Activated CD4-positive, CD25-positive, alpha-beta regulatory T cell (primary cell): ENCODE data around the gene TOMM6.
"Not testable (repeated sequence)": the region's sequence is repeated elsewhere in the genome, so short reads cannot be mapped to it uniquely, and the experiment has no call there.

Experiments used
- DNase-seq, 4 experiments: peaks; one replicate each; lab custom pipeline; 2025; lab: John Stamatoyannopoulos, UW

Gene TOMM6

DNA sequence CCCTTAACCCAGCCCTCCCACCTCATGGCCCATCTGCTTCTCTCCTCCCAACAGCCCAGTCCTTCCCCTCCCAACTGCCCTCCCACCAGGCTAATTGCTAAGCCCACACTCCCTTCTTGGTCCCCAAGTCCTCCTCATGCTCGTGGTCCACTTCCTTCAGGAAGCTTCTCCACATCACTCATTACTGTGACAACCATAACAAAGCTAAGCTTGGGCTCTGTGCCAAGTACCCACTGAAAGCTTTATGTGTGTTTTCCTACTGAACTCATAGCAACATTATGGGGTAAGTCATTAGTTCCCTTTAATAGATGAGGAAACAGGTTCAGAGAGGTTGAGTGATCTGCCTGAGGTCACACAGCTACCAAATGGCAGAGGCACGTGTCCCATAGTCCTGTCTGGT lies 24.0 kb upstream of the TOMM6 start:
- DNase-seq = no peak

DNA sequence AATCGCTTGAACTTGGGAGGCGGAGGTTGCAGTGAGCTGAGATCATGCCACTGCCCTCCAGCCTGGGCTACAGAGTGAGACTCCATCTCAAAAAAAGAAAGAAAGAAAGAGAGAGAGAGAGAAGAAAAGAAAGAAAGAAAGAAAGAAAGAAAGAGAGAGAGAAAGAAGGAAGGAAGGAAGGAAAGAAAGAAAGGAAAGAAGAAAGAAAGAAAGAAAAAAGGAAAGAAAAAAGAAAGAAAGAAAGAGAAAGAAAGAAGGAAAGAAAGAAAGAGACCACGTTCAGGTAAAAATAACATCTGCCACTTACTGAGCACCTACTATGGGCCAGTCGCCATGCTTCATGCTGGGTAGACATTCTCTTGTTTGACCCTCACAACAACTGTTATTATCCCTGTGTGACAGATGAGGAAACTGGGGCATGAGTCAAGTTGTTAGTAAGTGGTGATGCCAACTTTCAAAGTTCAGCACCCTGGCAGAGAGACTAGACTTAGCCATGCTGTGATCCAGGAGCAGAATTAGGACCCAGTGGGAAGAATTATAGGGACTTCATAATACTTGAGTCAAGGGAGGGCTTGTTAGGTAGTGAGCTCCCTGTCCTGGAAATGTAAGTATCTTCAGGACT lies 21.3 kb upstream of the TOMM6 start:
- not testable (repeated sequence) for DNase-seq

DNA sequence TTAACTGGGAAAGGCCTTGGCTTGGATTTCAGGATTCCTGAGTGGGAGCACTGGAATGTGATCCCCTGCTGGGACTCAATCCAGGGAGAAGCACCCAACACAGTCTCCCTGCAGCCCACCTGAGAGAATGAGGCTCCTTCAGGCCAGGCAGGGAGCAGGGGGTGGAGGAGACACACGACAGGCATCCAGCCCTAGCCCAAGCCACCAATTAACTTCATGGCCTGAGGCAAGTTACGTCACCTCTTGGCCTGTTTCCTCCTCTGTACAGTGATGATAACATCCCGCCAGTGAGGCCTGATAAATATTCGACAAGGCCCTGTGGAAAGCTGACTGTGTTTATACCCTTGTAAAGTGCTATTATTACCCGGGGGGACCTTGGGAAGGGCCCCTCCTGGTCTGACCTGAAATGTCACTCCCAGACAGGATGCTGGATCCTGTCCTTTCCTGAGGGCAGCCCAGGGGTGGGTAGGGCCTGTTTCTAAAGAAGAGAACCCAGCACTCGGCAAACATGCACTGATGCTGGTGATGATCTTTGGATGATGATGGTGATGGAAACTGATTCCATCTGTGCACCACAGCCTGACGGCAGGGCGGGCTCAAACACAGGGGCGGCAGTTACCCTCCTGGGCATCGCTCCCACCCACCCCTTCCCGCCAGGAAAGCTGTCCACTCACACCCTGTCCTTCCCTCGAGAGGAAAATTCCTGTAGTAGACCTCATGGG lies 20.2 kb upstream of the TOMM6 start:
- DNase-seq = no peak

DNA sequence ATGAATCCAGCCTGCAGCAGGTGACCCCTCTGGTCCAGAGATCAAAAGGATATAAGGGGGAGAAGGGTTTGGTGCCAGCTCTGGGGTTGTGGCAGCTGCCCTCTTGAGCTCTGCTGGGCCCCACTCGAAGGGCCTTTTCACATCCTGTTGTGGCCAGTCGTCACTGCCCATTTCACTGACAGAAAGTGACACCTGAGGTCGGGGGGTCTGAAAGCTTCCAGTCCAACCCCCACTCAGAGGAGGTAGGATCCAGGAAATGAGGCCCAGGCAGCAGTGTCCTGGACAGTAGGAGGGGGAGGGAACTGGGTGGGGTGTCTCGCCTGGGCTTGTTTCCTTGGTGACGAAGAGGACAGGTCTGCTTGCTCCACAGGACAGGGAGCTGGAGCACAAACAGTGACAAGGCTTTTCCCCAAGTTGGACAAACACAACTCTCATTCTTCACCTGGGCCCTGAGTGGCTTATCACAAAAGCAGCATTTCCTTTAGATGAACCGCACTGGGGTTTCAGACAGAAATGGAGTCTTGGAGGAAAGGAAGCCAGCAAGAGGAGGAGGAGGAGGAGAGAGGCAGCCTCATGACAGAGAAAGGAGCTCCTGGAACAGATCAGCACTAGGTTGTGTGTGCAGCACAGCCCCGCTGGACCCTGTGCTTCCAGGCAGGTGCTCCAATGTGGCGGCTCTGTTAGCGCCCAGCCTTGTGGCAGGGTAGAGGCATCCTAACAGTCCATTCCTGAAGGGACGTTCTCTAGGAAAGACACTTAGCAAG lies 18.8 kb upstream of the TOMM6 start:
- DNase-seq = no peak

DNA sequence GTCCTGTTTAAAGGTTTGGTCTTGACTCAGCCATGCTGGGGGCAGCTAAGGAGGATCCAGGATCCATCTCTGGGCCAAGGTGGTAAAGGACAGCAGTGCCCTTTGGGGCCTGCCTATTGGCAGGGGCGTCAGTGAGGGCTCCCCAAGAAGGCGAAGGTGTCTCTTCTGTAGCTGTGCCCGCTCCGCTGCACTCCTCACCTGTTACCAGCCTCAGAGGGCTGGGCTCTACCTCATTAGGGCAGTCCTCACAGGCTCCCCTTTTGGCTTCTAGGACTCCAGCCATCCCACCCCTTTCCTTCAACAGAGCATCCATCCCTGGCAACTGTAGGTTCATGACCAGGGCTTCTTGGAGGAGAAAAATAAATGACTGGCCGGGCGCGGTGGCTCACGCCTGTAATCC lies 18.1 kb upstream of the TOMM6 start:
- no peak for DNase-seq

DNA sequence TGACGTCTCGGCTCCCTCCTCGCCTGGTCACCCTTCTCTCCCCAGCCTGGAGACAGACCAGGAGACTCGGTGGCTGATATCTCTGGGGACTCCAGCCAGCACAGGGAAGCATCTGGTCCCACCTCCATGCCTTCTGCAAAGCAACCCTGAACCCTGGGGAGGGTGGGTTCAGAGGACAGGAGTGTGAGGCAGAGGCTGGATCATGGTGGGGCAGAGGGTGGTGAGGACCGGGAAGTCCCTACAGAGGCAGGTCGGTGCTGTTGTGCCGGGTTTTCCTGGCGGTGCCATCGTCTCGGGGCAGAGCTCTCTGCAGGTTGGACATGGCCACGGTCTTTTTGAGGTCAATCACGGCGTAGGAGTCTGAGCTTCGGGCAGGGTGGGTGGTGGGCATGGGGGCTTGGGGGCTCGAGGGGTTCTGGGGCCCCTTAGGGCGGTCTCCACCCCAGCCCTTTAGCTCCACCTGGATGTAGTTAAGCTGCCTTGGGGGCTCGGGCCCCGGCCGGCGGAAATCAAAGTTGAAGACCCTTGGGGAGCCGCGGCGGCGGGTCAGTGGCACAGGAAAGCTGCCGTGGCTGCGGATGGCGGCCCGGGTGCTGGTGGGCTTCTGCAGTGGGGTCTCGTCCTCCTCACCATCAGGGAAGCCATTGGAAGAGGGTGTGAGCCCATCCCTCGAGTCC lies 17.0 kb upstream of the TOMM6 start:
- DNase-seq = no peak

DNA sequence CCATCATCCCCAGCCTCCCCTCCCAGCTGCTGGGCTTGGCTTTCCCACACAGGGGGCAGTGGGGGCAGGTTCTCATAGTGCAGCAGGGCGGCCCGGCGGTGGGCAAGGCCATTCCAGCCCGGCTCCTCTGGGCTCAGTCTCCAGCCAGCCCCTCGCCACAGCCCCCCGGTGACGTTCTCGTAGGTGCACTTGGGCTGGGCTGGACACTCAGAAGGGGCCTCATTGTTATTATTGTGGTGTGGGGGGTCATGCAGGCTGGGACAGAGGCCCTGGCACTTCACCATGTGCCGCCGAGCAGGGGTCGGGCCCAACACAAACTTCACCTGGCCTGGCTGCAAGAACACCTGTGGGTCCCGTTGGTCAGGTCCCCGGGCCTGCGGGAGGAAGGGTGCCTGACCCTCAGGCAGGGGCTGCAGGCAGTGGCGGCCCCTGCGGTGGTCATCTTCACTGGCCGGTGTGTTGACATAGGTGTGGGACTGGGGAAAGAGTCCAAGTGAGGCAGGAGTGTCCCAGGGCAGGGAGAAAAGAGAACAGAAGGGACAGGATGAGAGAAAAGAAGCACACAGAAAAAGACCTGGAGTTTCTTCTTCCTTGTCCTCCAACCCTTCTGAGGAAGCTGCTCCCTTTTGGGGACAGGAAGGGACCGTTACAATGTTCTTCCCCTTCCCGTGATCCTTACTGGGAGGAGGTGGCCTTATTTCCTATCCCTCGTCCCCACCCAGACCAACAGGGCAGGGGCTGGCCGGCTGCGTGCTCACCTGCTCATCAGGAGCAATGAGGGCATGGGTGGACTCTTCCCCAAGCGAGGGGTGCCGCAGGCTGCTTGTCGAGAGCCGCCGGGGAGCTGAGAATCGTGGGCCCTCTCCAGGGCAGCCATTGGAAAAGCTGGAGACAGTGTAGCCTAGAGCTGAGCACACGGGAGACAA lies 16.2 kb upstream of the TOMM6 start:
- no peak for DNase-seq

DNA sequence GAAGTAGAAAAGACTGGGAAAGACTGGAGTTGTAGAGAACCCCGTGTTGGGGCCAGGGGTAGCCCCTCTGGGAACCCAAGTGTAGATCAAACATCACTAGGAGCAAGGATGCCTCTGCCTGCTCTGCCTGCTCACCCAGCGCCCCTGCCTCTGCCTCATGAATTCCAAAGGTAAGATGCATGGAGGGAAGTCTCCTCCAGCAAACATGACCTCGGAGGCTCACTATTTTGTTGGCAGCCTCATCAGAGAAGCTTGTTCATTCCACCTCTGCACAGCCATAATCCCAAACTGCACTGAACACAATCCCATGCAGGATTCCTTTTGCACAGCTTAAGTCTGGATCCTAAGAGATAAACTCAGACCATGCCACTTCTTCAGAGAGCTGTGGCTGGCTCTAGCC lies 12.7 kb upstream of the TOMM6 start:
- no peak for DNase-seq

DNA sequence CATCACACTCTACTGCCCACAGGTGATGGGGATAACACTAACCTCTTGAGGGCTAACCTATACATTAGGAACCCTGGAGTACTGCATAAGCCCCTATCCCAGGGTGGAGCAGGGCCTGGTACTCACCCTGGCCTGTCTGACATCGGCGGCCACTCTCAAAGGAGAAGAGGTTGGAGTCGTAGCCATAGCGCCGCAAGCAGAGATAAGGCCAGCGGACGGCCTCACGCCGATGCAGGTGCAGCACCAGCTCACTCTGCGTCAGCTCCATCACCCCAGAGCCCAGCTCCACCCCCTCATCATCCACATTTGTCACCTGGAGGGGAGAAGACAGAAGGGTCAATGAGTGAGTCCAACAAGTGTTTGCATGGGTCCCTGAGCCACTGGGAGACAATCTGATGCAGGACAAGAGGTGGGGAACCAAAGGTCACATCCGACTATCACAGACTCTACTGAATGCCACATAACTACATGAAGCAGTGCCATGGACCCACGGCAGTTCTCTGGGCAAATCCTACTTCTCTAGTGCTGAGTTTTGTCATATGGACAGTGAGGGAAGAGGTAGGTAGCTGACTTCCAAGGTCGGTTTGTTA lies 12.1 kb upstream of the TOMM6 start:
- no peak for DNase-seq

DNA sequence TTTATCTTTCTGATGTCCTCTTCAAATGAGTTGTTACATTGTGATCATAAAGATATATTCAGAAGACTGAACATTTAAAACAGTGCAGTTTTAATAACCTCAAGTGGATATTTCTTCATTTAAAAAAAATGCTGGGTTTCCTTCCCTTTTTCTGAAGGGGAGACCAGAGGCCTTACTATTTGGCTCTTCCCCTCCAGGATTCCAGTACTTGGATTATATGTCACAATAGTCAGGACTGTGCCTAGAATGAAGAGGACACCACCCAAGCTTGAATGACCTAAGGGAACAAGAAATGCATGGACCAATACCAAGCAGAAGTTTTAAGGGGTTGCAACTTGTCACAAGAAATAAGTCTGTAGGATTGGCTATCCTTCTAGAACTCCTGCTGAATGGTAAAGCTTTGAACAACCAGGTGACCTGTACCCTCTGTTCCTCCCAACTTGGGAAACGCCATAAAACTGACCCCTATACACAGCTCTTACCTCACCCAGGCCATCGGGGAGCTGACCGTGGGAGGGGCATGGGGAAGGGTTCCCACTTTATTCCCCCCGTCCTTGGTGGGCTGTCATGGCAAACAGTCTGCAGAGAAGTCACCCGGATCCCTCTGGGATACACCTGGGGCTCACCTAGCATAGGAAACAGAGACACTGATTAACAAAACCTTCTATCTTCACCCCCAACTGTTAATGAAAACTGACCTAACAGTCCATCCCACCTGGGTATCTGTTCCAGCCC lies 9.8 kb upstream of the TOMM6 start:
- no peak for DNase-seq

DNA sequence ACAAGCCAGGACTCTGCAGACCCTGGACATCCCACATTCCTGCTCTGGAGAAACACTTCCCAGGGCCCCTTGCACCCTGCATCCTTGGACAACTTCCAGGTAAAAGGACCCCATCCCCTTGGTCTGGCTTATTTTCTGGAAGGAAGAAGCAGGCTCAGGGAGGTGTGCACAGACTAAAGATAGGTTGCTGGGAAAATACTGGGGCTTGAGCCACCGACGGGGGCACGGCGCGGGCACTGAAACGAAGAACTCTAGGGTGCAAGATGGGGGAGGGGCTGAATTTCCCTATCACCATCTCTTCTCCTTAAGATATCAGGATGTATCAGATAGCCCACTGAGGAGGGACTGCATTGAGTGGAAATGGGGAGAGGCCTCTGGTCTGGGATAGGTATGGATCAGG lies 8.6 kb upstream of the TOMM6 start:
- DNase-seq = no peak

DNA sequence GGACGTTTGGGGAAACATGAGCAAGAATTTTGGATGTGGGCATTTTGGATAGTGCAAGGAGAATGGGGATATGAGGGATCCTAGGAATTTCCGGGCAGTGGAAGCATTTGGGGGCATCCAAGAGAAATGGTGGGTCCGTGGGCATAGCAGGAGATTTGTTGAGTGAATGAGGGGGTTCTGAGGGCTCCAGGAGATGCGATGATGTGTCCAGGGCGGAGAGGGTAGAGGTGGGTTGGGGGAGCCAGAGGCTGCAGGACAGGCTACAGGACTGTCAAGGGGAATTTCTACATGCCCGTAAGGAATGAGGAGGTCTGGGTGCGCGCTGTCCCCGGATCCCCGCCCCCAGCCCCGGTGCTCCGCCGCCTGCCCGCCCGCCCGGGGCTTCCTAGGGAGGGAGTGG lies 8.2 kb upstream of the TOMM6 start:
- DNase-seq = no peak

DNA sequence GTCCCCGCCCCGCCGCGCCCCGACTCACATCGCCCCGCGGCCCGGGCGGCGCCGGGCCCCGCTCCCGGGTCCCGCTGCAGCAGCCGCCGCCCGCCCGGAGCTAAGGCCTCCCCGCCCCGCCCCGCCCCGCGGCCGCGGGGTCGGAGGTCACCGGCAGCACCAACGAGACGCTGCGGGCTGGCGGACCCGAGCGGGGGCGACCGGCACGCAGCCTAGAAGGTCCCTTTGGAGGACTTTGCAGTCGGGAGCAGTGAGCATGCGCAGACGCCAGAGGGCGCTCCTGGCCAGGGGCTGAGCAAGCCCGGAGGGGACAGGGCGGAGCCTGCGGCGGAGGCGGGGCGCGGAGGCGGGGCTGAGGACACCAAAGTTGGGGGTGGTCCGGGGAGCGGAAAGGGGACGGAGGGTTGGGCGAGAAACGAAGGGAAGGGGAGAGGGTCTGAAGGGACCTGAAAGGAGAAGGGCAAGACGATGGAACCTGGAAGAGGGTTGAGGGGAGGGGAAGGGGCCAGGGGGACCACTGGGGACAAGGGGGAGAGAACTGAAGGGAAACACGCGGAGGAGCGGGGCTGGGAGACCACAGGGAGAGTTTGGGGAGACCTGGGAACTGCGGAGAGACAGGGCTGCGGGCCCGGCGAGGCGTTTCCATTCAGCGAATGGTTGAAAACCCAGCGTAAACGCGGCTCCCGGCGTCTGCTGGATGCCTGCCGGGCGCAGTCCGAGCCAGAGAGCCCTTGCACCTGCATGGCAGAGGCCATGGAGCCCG lies 7.5 kb upstream of the TOMM6 start, which contains the start of gene FRS3:
Gene FRS3, minus strand, starts transcription at position 113 of the 763 bp plus-strand sequence. CDS start 2,913 bp downstream, outside the sequence.
- DNase-seq = peak; percentile 98 to 99 (median 98)

DNA sequence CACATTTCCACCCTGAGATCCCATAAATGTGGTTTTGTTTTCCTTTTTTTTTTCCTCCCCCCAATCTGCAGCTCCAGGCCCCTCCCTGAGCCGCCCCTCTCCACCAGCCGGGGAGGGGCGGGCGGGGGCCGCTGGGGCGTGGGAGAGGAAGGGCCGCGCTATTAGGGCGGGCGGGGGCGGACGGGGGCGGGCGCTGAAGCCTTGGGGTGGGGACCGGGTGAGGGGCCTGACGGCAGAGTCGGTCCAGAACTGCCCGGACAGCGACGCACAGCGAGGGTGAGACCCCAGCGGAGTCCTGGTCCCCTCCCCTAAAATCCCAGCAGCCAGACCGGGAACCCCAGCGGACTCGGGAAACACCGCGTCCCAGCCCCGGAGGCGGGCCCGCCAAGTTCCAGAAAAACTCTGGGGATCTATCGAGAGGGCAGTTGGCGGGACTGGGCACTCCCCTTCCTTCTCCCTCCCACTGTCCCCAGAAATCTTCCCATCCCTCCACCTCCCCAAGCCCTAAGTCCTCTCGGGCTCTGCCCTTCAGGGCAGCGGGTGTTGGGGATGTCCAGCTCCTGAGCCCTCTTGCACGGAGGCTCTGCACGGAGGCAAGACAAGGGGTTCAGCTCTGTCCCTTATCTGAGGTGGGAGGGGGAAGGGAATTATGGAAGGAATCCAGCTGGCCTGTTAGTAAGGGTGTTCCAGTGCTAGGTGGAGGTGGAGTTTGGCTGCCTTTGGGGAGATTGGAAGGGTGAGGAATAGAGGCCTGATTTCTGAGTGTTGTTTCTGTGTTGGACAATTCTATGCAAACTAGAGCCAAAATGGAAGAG lies 6.7 kb upstream of the TOMM6 start, which contains the start of gene PRICKLE4:
Gene PRICKLE4, plus strand, starts transcription at position 232 of the 815 bp plus-strand sequence. CDS start 2,692 bp downstream, outside the sequence.
- no peak for DNase-seq

DNA sequence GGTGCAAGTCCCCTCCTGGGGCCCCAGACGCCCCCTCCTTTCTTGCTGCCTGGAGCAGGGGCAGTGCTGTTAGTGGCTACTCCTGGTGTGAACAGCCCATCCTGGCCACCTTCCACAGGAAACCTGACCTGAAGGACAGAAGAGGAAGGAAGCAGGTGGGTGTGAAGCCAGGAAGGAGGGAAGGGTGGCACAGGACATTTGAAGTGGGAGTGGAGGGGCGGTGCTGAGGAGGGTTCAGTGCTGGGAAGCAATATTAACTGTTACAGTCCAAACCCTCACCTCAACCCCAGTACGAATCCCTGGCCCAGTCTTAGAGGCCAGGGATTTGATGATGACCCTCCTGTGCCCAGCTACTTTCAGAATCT lies 6.1 kb upstream of the TOMM6 start:
- DNase-seq = no peak

DNA sequence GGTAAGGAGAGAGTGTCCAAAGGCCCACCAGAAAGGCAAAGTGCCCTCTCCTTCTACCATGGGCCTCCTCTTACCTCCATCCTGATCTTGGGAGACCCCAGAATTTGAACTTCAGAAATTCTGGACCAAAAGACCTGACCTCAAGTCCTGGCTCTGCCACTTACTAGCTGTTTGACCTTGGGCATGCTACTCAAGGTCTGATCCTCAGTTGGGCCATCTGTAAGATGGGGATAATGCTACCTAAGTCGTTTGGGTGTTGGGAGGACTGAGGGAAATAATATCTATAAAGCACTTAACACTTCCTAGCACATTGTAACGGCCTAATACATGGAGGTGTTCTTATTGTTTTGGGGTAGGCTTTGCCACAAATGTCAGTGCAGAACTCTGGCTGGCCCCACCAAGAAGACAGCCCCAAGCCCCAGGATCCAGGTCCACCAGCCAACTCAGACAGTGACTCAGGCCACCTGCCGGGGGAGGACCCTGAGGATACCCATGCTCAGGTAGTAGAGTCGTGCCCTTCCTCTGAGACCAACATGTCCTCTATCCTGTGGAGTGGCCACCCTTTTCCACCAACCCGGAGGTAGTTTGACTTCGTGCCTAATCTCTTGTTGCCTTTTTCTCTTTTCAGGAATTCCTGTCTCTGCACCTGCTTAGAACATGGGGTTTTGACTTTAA lies 4.3 kb upstream of the TOMM6 start:
- DNase-seq = no peak

DNA sequence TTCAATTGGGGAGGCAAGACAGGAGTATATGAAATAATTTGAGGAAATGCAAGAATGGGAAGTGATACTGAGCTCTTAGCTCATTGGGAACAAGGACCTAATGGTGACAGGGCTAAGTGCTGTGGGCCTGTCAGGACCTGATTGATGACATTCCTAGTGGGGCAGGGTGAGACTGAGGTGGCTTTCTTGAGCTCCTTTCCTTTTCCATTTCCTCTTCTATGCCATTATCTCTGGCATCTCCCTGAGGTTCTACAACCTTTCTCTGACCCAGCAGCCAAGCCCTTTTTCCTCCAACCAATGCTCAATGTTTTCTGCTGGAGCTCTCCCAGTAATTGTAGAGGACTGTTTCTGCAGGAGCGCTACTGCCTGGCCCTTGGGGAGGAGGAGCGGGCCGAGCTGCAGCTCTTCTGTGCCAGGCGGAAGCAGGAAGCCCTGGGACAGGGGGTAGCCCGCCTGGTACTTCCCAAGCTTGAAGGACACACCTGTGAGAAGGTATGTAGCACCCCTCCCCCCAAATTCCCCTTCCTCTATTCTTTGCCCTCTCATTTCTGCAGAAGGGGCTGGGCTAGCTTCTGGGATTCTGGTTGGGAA lies 2.8 kb upstream of the TOMM6 start:
- DNase-seq = no peak

DNA sequence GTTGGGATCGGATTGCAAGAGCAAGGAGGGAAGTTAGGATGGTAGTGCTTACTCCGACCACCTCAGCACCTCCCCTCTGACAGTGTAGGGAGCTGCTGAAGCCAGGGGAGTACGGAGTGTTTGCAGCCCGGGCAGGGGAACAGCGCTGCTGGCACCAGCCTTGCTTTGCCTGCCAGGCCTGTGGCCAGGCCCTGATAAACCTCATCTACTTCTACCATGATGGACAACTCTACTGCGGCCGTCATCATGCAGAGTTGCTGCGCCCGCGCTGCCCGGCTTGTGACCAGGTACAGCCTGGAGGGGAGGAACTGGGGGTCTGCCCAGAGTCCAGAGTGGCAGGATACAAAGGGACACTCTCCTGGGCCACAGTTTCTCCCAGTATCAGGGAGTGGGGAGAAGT lies 2.2 kb upstream of the TOMM6 start:
- no peak for DNase-seq
